ENCODE results near the gene MAP1B.

MAP1B gene

GRCh38 chr5:72101828-72102227 lies 5.4 kb upstream of the MAP1B start:
- DNase-seq, result no peak

GRCh38 chr5:72106817-72107130 lies 501 bp upstream of the MAP1B start:
- DNase-seq, result no peak

- DNase-seq, result peak; percentile 53
Observed at GRCh38 chr5:72107901-72108201, 576 bp downstream of the MAP1B start.

GRCh38 chr5:72108202-72109061 lies 1.2 kb downstream of the MAP1B start:
- DNase-seq, result peak; percentile 53

GRCh38 chr5:72109062-72109411 lies 1.8 kb downstream of the MAP1B start:
- no peak for DNase-seq

GRCh38 chr5:72109625-72110024 lies 2.4 kb downstream of the MAP1B start:
- DNase-seq, result peak; percentile 30

- DNase-seq, result no peak
Observed at GRCh38 chr5:72110394-72111013, 3.2 kb downstream of the MAP1B start.

GRCh38 chr5:72112389-72112788 lies 5.1 kb downstream of the MAP1B start:
- DNase-seq, result no peak

GRCh38 chr5:72114629-72115028 lies 7.4 kb downstream of the MAP1B start:
- DNase-seq, result no peak

GRCh38 chr5:72115296-72115695 lies 8.0 kb downstream of the MAP1B start:
- no peak for DNase-seq

GRCh38 chr5:72117307-72117706 lies 10.0 kb downstream of the MAP1B start:
- no peak for DNase-seq

GRCh38 chr5:72121052-72121779 lies 13.9 kb downstream of the MAP1B start:
- DNase-seq, result no peak

GRCh38 chr5:72121780-72122445 lies 14.6 kb downstream of the MAP1B start:
- DNase-seq, result peak; percentile 74

- peak; percentile 80 for DNase-seq
Observed at GRCh38 chr5:72122602-72123001, 15.3 kb downstream of the MAP1B start.

- no peak for DNase-seq
Observed at GRCh38 chr5:72123764-72124376, 16.6 kb downstream of the MAP1B start.

- DNase-seq, result no peak
Observed at GRCh38 chr5:72125271-72125940, 18.1 kb downstream of the MAP1B start.

GRCh38 chr5:72125941-72126620 lies 18.8 kb downstream of the MAP1B start:
- no peak for DNase-seq

- DNase-seq, result no peak
Observed at GRCh38 chr5:72126796-72127195, 19.5 kb downstream of the MAP1B start.

GRCh38 chr5:72129725-72130124 lies 22.4 kb downstream of the MAP1B start:
- no peak for DNase-seq

- no peak for DNase-seq
Observed at GRCh38 chr5:72130351-72130761, 23.1 kb downstream of the MAP1B start.

- DNase-seq, result no peak
Observed at GRCh38 chr5:72133212-72133990, 26.1 kb downstream of the MAP1B start.
